ENCODE data around the gene SPINK4. TPM values are rescaled to one million over a fixed set of nuclear protein-coding genes. Genes with fewer than 3 reads are reported as not detected.

Gene SPINK4
- total RNA-seq, 1 donor from 2014 or later = not detected

DNA sequence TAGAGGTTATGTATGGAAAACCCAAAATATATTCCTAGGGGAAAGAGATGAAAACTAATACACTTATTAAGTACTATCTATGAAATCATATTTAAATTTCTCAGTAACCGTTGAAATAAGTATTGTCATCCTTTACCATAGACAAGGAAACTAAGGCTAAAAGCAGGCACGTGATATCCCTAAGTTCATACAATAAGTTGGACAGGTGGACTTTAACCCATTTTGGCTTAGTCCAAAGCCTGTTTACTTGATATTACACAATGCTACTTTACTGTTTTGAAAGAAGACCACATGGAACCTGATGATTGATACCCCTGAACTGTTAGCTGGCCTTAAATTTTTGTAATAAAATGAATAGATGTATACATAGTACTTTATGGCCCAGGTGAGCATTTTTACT lies 53.8 kb downstream of the SPINK4 start:
- no peak overlapping the region for H3K4me3 Mint-ChIP-seq
- H3K9me3 Mint-ChIP-seq = no peaks in the 10 kb centered on the region
- intact Hi-C loops (cut with micrococcal nuclease) = loop anchor here (5.0 kb wide), 1 partner anchor 524 kb away; the partner anchor contains the start of gene UBE2R2
- H3K27ac Mint-ChIP-seq = no peak overlapping the region
- DNase-seq (ENCODE audit: low spot score) = no peak
- H3K27me3 Mint-ChIP-seq (ENCODE audit: insufficient read depth) = no peaks in the 10 kb centered on the region
- peaks cover 50% of the 10 kb centered on the region for H3K36me3 Mint-ChIP-seq (ENCODE audit: low read depth)
- H3K4me1 Mint-ChIP-seq (ENCODE audit: low read depth) = peaks cover 81% of the 10 kb centered on the region

DNA sequence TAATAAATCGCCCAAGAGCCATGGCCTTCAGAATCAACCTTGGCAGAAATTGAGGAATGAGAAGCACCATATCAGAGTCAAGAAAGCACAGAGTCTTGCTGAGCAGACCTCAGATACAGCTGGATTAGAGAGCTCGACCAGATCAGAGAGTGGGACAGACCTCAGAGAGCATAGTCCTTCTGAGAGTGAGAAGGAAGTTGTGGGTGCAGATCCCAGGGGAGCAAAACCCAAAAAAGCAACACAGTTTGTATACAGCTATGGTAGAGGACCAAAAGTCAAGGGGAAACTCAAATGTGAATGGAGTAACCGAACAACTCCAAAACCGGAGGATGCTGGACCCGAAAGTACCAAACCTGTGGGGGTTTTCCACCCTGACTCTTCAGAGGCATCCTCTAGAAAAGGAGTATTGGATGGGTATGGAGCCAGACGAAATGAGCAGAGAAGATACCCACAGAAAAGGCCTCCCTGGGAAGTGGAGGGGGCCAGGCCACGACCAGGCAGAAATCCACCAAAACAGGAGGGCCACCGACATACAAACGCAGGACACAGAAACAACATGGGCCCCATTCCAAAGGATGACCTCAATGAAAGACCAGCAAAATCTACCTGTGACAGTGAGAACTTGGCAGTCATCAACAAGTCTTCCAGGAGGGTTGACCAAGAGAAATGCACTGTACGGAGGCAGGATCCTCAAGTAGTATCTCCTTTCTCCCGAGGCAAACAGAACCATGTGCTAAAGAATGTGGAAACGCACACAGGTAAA lies 54.9 kb downstream of the SPINK4 start:
- Mint-ChIP-seq H3K4me1 (ENCODE audit: low read depth) (peaks cover 89% of the 10 kb centered on the region), H3K9me3 (no peaks in the 10 kb centered on the region), H3K27me3 (ENCODE audit: insufficient read depth) (no peaks in the 10 kb centered on the region), H3K4me3 (peak overlapping the region; percentile 59), H3K36me3 (ENCODE audit: low read depth) (peaks cover 54% of the 10 kb centered on the region), H3K27ac (peak overlapping the region; percentile 82)
- DNase-seq (ENCODE audit: low spot score) = no peak
- intact Hi-C loops (cut with micrococcal nuclease) = loop anchor here (1.0 to 5.0 kb wide), 2 partner anchors 11 to 522 kb away; partner anchors contain the start of gene UBE2R2

DNA sequence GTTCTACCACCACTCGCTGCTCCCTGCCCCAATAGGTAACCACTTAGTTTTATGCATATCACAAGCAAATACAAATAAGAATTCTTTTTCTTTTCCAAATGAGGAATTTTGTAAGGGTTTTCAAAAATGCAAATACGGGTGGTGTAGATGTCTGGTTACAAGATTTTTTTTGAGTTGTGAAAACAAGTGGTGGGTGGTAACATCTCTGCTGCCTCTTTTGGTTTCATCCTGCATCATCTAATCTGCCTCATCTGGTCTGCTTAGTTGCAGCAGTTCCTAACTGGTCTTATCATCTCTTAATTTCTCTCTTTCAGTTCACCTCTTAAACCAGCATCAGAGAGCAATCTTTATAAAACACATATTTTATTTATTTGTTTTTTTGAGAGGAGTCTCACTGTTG lies 55.6 kb downstream of the SPINK4 start:
- DNase-seq (ENCODE audit: low spot score) = no peak
- Mint-ChIP-seq H3K4me1 (ENCODE audit: low read depth) (peaks cover 83% of the 10 kb centered on the region), H3K27me3 (ENCODE audit: insufficient read depth) (no peaks in the 10 kb centered on the region), H3K27ac (peak overlapping the region; percentile 89), H3K36me3 (ENCODE audit: low read depth) (peaks cover 56% of the 10 kb centered on the region), H3K9me3 (no peaks in the 10 kb centered on the region), H3K4me3 (peak overlapping the region; percentile 49)
- intact Hi-C loops (cut with micrococcal nuclease) = loop anchor here (1.0 kb wide), 1 partner anchor 11 kb away; no protein-coding TSS in a partner anchor

DNA sequence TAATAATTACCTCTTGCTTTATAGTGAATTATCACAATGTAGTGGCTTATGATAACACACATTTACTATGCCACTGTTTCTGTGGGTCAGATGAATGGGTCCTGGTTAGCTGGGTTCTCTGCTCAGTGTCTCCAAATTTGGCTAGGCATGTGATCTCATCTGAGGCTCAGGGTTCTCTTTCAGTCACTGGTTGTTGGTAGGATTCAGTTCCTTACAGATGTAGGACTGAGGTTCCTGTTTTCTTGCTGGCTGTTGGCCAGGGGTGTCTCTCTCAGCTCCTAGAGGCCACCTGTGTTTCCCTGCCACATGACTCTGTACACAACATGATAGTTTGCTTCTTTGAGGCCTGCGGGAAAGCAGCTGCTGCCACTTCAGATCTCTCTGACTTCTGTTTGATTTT lies 57.5 kb downstream of the SPINK4 start:
- H3K27me3 Mint-ChIP-seq (ENCODE audit: insufficient read depth) = no peaks in the 10 kb centered on the region
- H3K36me3 Mint-ChIP-seq (ENCODE audit: low read depth) = peaks cover 54% of the 10 kb centered on the region
- peak overlapping the region; percentile 9 for H3K4me3 Mint-ChIP-seq
- H3K4me1 Mint-ChIP-seq (ENCODE audit: low read depth) = peaks cover 68% of the 10 kb centered on the region
- no peak for DNase-seq (ENCODE audit: low spot score)
- H3K9me3 Mint-ChIP-seq = no peaks in the 10 kb centered on the region
- peak overlapping the region; percentile 67 for H3K27ac Mint-ChIP-seq
- intact Hi-C loops (cut with micrococcal nuclease) = no loop called here

Other genes with a start within 250 kb of the SPINK4 start
- gene APTX, start 238.5 kb upstream of the SPINK4 start, total RNA-seq = 48.9 and 57.2 TPM in 2 replicates
- gene DNAJA1, start 214.9 kb upstream of the SPINK4 start, total RNA-seq = 296 and 312 TPM in 2 replicates
- 28.8 TPM in 2 replicates for gene SMU1, start 163.5 kb upstream of the SPINK4 start, total RNA-seq
- gene B4GALT1, start 72.8 kb upstream of the SPINK4 start, total RNA-seq = 64.4 and 66.5 TPM in 2 replicates
- gene BAG1, start 24.5 kb downstream of the SPINK4 start, total RNA-seq = 75.0 and 78.2 TPM in 2 replicates
- gene CHMP5, start 24.9 kb downstream of the SPINK4 start, total RNA-seq = 70.7 and 76.7 TPM in 2 replicates
- gene NFX1, start 50.3 kb downstream of the SPINK4 start, total RNA-seq = 36.2 and 37.6 TPM in 2 replicates
- not detected in 2 replicates for gene AQP7, start 162.4 kb downstream of the SPINK4 start, total RNA-seq
- 3.4 and 6.1 TPM in 2 replicates for gene AQP3, start 207.4 kb downstream of the SPINK4 start, total RNA-seq
- gene NOL6, start 233.8 kb downstream of the SPINK4 start, total RNA-seq = 87.3 and 90.1 TPM in 2 replicates

Data from activated T-helper 1 cell treated with anti-CD3 and anti-CD28 coated beads, Interleukin-12 subunit alpha, Interleukin-12 subunit beta, Interleukin-2, Interleukin-4 antibody, amounts not matched to agents 30 ng/mL and 10 ng/mL and 1 ng/mL, durations not matched to agents 14 hours and 24 hours and 36 hours (primary cell).